ENCODE measurements around the gene LHFPL6.

- no peak for TF ChIP-seq CTCF (IDR thresholded peaks at IDR 0.05; ENCODE audit: poor library complexity)
- no peak for TF ChIP-seq EZH2phosphoT487 (IDR thresholded peaks at IDR 0.05; ENCODE audit: low read depth, severe bottlenecking, unreplicated experiment)
- no peak for TF ChIP-seq EZH2 (IDR thresholded peaks at IDR 0.05; ENCODE audit: borderline replicate concordance)
These were observed 224.7 kb downstream of the LHFPL6 start for GRCh38 chr13:39378306-39378705.

All from hepatocyte (in vitro differentiated cells).